ENCODE results near the gene STK32B.

The STK32B gene

GRCh38 chr4:5019796-5020195 is 31.5 kb upstream of the STK32B start:
- TF ChIP-seq SP1 (IDR thresholded peaks at IDR 0.05), result no peak
- ChIA-PET POLR2A (no interaction called here), CTCF (no interaction called here)
- DNase-seq (ENCODE audit: extremely low spot score), result no peak

- CTCF ChIA-PET, result interaction anchor here (0.6 kb wide), 1 partner anchor 673 kb away, joined by 3 read pairs; no protein-coding TSS in a partner anchor
- DNase-seq (ENCODE audit: extremely low spot score), result no peak
- no peak for TF ChIP-seq HDGF (IDR thresholded peaks at IDR 0.05; ENCODE audit: borderline replicate concordance)
- POLR2A ChIA-PET, result no interaction called here
Observed at GRCh38 chr4:5020341-5020740, 30.9 kb upstream of the STK32B start.

- no peak for DNase-seq (ENCODE audit: extremely low spot score)
- TF ChIP-seq FOXM1 (IDR thresholded peaks at IDR 0.05; ENCODE audit: borderline replicate concordance) (no peak), ZNF384 (IDR thresholded peaks at IDR 0.05) (no peak), PKNOX1 (IDR thresholded peaks at IDR 0.05) (no peak), ARNT (IDR thresholded peaks at IDR 0.05) (no peak), SP1 (IDR thresholded peaks at IDR 0.05) (no peak), CTBP1 (IDR thresholded peaks at IDR 0.05; ENCODE audit: borderline replicate concordance) (no peak), HDGF (IDR thresholded peaks at IDR 0.05; ENCODE audit: borderline replicate concordance) (no peak), L3MBTL2 (conservative IDR thresholded peaks at IDR 0.05) (no peak), SUZ12 (IDR thresholded peaks at IDR 0.05) (no peak), LEF1 (IDR thresholded peaks at IDR 0.05; ENCODE audit: borderline replicate concordance) (no peak), NFRKB (IDR thresholded peaks at IDR 0.05) (no peak), ELF4 (IDR thresholded peaks at IDR 0.05) (no peak), TARDBP (IDR thresholded peaks at IDR 0.05) (no peak), BHLHE40 (IDR thresholded peaks at IDR 0.05; ENCODE audit: borderline replicate concordance) (no peak), FOXA1 (IDR thresholded peaks at IDR 0.05) (no peak), FOXK2 (IDR thresholded peaks at IDR 0.05) (no peak)
- POLR2A ChIA-PET, result no interaction called here
- CTCF ChIA-PET, result interaction anchor here (0.6 kb wide), 1 partner anchor 763 kb away, joined by 5 read pairs; no protein-coding TSS in a partner anchor
Observed at GRCh38 chr4:5021546-5021945, 29.7 kb upstream of the STK32B start.

- no peak for TF ChIP-seq ELF4 (IDR thresholded peaks at IDR 0.05)
- TF ChIP-seq HDGF (IDR thresholded peaks at IDR 0.05; ENCODE audit: borderline replicate concordance), result no peak
- TF ChIP-seq L3MBTL2 (conservative IDR thresholded peaks at IDR 0.05), result no peak
- no peak for TF ChIP-seq FOXK2 (IDR thresholded peaks at IDR 0.05)
- TF ChIP-seq FOXA1 (IDR thresholded peaks at IDR 0.05), result no peak
- TF ChIP-seq TARDBP (IDR thresholded peaks at IDR 0.05), result no peak
- no peak for TF ChIP-seq LEF1 (IDR thresholded peaks at IDR 0.05; ENCODE audit: borderline replicate concordance)
- no peak for TF ChIP-seq SUZ12 (IDR thresholded peaks at IDR 0.05)
- no peak for TF ChIP-seq FOXM1 (IDR thresholded peaks at IDR 0.05; ENCODE audit: borderline replicate concordance)
- no peak for TF ChIP-seq NFRKB (IDR thresholded peaks at IDR 0.05)
- POLR2A ChIA-PET, result no interaction called here
- CTCF ChIA-PET, result interaction anchor here (0.8 kb wide), 1 partner anchor 144 kb away, joined by 3 read pairs; no protein-coding TSS in a partner anchor
- DNase-seq (ENCODE audit: extremely low spot score), result no peak
Observed at GRCh38 chr4:5024673-5025072, 26.6 kb upstream of the STK32B start.

GRCh38 chr4:5026371-5026770 is 24.9 kb upstream of the STK32B start:
- ChIA-PET CTCF (no interaction called here), POLR2A (no interaction called here)
- DNase-seq (ENCODE audit: extremely low spot score), result no peak
- TF ChIP-seq LEF1 (IDR thresholded peaks at IDR 0.05; ENCODE audit: borderline replicate concordance), result no peak
- no peak for TF ChIP-seq FOXK2 (IDR thresholded peaks at IDR 0.05)
- no peak for TF ChIP-seq ZNF384 (IDR thresholded peaks at IDR 0.05)
- no peak for TF ChIP-seq FOXM1 (IDR thresholded peaks at IDR 0.05; ENCODE audit: borderline replicate concordance)
- TF ChIP-seq HDGF (IDR thresholded peaks at IDR 0.05; ENCODE audit: borderline replicate concordance), result no peak
- TF ChIP-seq ARNT (IDR thresholded peaks at IDR 0.05), result no peak
- TF ChIP-seq TARDBP (IDR thresholded peaks at IDR 0.05), result no peak

GRCh38 chr4:5027346-5027745 is 23.9 kb upstream of the STK32B start:
- ChIA-PET POLR2A (no interaction called here), CTCF (no interaction called here)
- no peak for DNase-seq (ENCODE audit: extremely low spot score)
- TF ChIP-seq TARDBP (IDR thresholded peaks at IDR 0.05), result no peak
- TF ChIP-seq HDGF (IDR thresholded peaks at IDR 0.05; ENCODE audit: borderline replicate concordance), result no peak
- TF ChIP-seq ZNF384 (IDR thresholded peaks at IDR 0.05), result no peak
- no peak for TF ChIP-seq FOXM1 (IDR thresholded peaks at IDR 0.05; ENCODE audit: borderline replicate concordance)
- TF ChIP-seq FOXK2 (IDR thresholded peaks at IDR 0.05), result no peak
- TF ChIP-seq ELF4 (IDR thresholded peaks at IDR 0.05), result no peak
- TF ChIP-seq L3MBTL2 (conservative IDR thresholded peaks at IDR 0.05), result no peak

- no peak for TF ChIP-seq NFRKB (IDR thresholded peaks at IDR 0.05)
- no peak for TF ChIP-seq PKNOX1 (IDR thresholded peaks at IDR 0.05)
- ChIA-PET POLR2A (no interaction called here), CTCF (no interaction called here)
- DNase-seq (ENCODE audit: extremely low spot score), result no peak
Observed at GRCh38 chr4:5028480-5028879, 22.8 kb upstream of the STK32B start.

- POLR2A ChIA-PET, result no interaction called here
- TF ChIP-seq FOXM1 (IDR thresholded peaks at IDR 0.05; ENCODE audit: borderline replicate concordance), result no peak
- TF ChIP-seq BHLHE40 (IDR thresholded peaks at IDR 0.05; ENCODE audit: borderline replicate concordance), result no peak
- no peak for TF ChIP-seq FOXK2 (IDR thresholded peaks at IDR 0.05)
- TF ChIP-seq SUZ12 (IDR thresholded peaks at IDR 0.05), result no peak
- TF ChIP-seq NFRKB (IDR thresholded peaks at IDR 0.05), result no peak
- TF ChIP-seq TARDBP (IDR thresholded peaks at IDR 0.05), result no peak
- TF ChIP-seq FOXA1 (IDR thresholded peaks at IDR 0.05), result no peak
- TF ChIP-seq PKNOX1 (IDR thresholded peaks at IDR 0.05), result no peak
- no peak for TF ChIP-seq ZNF384 (IDR thresholded peaks at IDR 0.05)
- no peak for TF ChIP-seq CTBP1 (IDR thresholded peaks at IDR 0.05; ENCODE audit: borderline replicate concordance)
- no peak for TF ChIP-seq L3MBTL2 (conservative IDR thresholded peaks at IDR 0.05)
- no peak for TF ChIP-seq LEF1 (IDR thresholded peaks at IDR 0.05; ENCODE audit: borderline replicate concordance)
- TF ChIP-seq SP1 (IDR thresholded peaks at IDR 0.05), result no peak
- TF ChIP-seq ELF4 (IDR thresholded peaks at IDR 0.05), result no peak
- TF ChIP-seq ARNT (IDR thresholded peaks at IDR 0.05), result no peak
- TF ChIP-seq HDGF (IDR thresholded peaks at IDR 0.05; ENCODE audit: borderline replicate concordance), result no peak
- DNase-seq (ENCODE audit: extremely low spot score), result no peak
- CTCF ChIA-PET, result no interaction called here
Observed at GRCh38 chr4:5029447-5029846, 21.8 kb upstream of the STK32B start.
